Measurements from ENCODE around the gene GUCA1A.
"Not testable (repeated sequence)": the region's sequence is repeated elsewhere in the genome, so short reads cannot be mapped to it uniquely, and the experiment has no call there.

The GUCA1A gene

DNA sequence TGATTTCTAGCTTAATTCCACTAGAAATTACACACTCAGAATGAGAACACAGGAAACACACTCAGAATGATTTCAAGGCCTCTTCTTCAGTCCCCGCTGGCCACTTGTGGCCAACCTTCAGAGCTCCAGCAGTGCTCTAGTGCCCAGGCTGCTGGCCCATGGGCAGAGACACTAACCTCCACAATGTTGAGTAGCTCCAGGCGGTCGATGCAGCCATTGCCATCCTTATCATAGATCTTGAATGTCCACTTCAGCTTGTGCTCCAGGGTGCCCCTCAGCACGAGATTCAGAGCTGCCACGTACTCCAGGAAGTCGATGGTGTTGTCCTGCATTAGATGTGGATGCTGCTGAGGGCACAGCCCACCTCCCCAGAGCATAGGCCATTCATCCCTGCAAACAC, 15.2 kb downstream of the GUCA1A start:
- Histone ChIP-seq H3K27me3 (ENCODE audit: insufficient read depth, poor library complexity, severe bottlenecking) (no peaks in the 10 kb centered on the region), H3K36me3 (ENCODE audit: low read depth) (no peaks in the 10 kb centered on the region), H3K9me3 (ENCODE audit: severe bottlenecking) (no peaks in the 10 kb centered on the region), H3K4me3 (ENCODE audit: severe bottlenecking) (no peak overlapping the region), H3K27ac (ENCODE audit: poor library complexity, severe bottlenecking) (no peak overlapping the region), H3K4me1 (ENCODE audit: insufficient read depth, poor library complexity, severe bottlenecking) (peaks cover 12% of the 10 kb centered on the region)
- no peak for TF ChIP-seq CTCF (IDR thresholded peaks at IDR 0.05; ENCODE audit: poor library complexity, severe bottlenecking)
- DNase-seq (ENCODE audit: low spot score) (no peak), ATAC-seq (ENCODE audit: low read depth) (no peak)

GRCh38 chr6:42190554-42191183, 17.5 kb downstream of the GUCA1A start:
- Histone ChIP-seq H3K9me3 (ENCODE audit: severe bottlenecking) (no peaks in the 10 kb centered on the region), H3K4me3 (ENCODE audit: severe bottlenecking) (no peak overlapping the region), H3K4me1 (ENCODE audit: insufficient read depth, poor library complexity, severe bottlenecking) (peaks cover 14% of the 10 kb centered on the region), H3K27me3 (ENCODE audit: insufficient read depth, poor library complexity, severe bottlenecking) (no peaks in the 10 kb centered on the region), H3K36me3 (ENCODE audit: low read depth) (no peaks in the 10 kb centered on the region), H3K27ac (ENCODE audit: poor library complexity, severe bottlenecking) (no peak overlapping the region)
- ATAC-seq (ENCODE audit: low read depth), result no peak
- no peak for DNase-seq (ENCODE audit: low spot score)
- TF ChIP-seq CTCF (IDR thresholded peaks at IDR 0.05; ENCODE audit: poor library complexity, severe bottlenecking), result no peak

DNA sequence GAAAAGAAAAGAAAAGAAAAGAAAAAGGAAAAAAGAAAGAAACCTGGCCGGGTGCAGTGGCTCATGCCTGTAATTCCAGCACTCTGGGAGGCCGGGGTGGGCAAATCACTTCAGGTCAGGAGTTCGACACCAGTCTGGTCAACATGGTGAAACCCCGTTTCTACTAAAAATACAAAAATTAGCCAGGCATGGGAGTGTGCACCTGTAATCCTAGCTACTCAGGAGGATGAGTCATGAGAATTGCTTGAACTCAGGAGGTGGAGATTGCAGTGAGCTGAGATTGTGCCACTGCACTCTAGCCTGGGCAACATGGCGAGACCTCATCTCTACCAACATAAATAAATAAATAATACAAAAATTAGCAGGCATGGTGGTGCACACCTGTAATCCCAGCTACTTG, 19.2 kb downstream of the GUCA1A start:
- not testable (repeated sequence) for H3K4me3 ChIP-seq (ENCODE audit: severe bottlenecking); H3K36me3 ChIP-seq (ENCODE audit: low read depth); DNase-seq (ENCODE audit: low spot score); H3K9me3 ChIP-seq (ENCODE audit: severe bottlenecking); H3K27me3 ChIP-seq (ENCODE audit: insufficient read depth, poor library complexity, severe bottlenecking)
- Histone ChIP-seq H3K4me1 (ENCODE audit: insufficient read depth, poor library complexity, severe bottlenecking) (peaks cover 14% of the 10 kb centered on the region), H3K27ac (ENCODE audit: poor library complexity, severe bottlenecking) (peak overlapping the region; percentile 67)
- ATAC-seq (ENCODE audit: low read depth), result peak; percentile 62

DNA sequence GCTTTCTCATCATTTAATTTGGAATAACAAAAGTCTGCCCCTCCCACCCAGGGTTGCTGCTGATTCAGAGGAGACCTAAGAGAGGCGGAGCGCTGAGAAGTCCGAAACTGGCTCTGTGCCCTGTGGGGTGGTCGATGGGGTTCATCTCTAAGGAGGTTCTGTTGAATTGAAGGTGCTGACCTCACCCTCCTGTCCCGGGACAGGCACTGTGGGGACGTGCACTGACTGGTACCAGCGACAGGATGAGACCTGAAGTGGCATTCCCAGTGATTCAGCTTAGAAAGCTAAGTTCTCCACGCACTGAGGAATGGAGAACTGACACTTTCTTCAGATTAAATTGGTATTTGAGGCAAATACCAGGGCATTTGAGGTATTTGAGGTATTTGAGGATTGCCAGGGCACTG, 20.3 kb downstream of the GUCA1A start:
- no peaks in the 10 kb centered on the region for H3K9me3 ChIP-seq (ENCODE audit: severe bottlenecking)
- peak overlapping the region; percentile 67 for H3K27ac ChIP-seq (ENCODE audit: poor library complexity, severe bottlenecking)
- no peaks in the 10 kb centered on the region for H3K27me3 ChIP-seq (ENCODE audit: insufficient read depth, poor library complexity, severe bottlenecking)
- no peak overlapping the region for H3K4me3 ChIP-seq (ENCODE audit: severe bottlenecking)
- peak; percentile 71 for ATAC-seq (ENCODE audit: low read depth)
- DNase-seq (ENCODE audit: low spot score), result peak; percentile 73
- peaks cover 22% of the 10 kb centered on the region for H3K4me1 ChIP-seq (ENCODE audit: insufficient read depth, poor library complexity, severe bottlenecking)
- no peak for TF ChIP-seq CTCF (IDR thresholded peaks at IDR 0.05; ENCODE audit: poor library complexity, severe bottlenecking)
- no peaks in the 10 kb centered on the region for H3K36me3 ChIP-seq (ENCODE audit: low read depth)

GRCh38 chr6:42194056-42194455, 20.9 kb downstream of the GUCA1A start:
- peak; percentile 13; the same call in 1 of the 3 replicates for ATAC-seq (ENCODE audit: low read depth)
- Histone ChIP-seq H3K9me3 (ENCODE audit: severe bottlenecking) (no peaks in the 10 kb centered on the region), H3K4me3 (ENCODE audit: severe bottlenecking) (no peak overlapping the region), H3K4me1 (ENCODE audit: insufficient read depth, poor library complexity, severe bottlenecking) (peaks cover 22% of the 10 kb centered on the region), H3K36me3 (ENCODE audit: low read depth) (no peaks in the 10 kb centered on the region), H3K27ac (ENCODE audit: poor library complexity, severe bottlenecking) (peak overlapping the region; percentile 67), H3K27me3 (ENCODE audit: insufficient read depth, poor library complexity, severe bottlenecking) (no peaks in the 10 kb centered on the region)
- TF ChIP-seq CTCF (IDR thresholded peaks at IDR 0.05; ENCODE audit: poor library complexity, severe bottlenecking), result no peak
- no peak for DNase-seq (ENCODE audit: low spot score)
